ENCODE results near the gene SWAP70. TPM values are rescaled to one million over a fixed set of nuclear protein-coding genes. Genes with fewer than 3 reads are reported as not detected.

Gene SWAP70
- total RNA-seq, 1 donor from 2014 or later, result 18.0 TPM

- H3K27me3 ChIP-seq (ENCODE audit: control insufficient read depth, insufficient read depth, low read length), result no peaks in the 10 kb centered on the region
- no peak for DNase-seq (ENCODE audit: low read depth)
- peaks cover 1% of the 10 kb centered on the region for H3K36me3 ChIP-seq (ENCODE audit: control insufficient read depth, insufficient read depth, low read length)
- TF ChIP-seq, protein P1, sequence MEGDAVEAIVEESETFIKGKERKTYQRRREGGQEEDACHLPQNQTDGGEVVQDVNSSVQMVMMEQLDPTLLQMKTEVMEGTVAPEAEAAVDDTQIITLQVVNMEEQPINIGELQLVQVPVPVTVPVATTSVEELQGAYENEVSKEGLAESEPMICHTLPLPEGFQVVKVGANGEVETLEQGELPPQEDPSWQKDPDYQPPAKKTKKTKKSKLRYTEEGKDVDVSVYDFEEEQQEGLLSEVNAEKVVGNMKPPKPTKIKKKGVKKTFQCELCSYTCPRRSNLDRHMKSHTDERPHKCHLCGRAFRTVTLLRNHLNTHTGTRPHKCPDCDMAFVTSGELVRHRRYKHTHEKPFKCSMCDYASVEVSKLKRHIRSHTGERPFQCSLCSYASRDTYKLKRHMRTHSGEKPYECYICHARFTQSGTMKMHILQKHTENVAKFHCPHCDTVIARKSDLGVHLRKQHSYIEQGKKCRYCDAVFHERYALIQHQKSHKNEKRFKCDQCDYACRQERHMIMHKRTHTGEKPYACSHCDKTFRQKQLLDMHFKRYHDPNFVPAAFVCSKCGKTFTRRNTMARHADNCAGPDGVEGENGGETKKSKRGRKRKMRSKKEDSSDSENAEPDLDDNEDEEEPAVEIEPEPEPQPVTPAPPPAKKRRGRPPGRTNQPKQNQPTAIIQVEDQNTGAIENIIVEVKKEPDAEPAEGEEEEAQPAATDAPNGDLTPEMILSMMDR (IDR thresholded peaks at IDR 0.05; ENCODE audit: insufficient read depth, low read length, poor library complexity, severe bottlenecking), result no peak
- H3K4me3 ChIP-seq (ENCODE audit: low read depth, low read length), result no peak overlapping the region
Measured at GRCh38 chr11:9790703-9791102, 126.8 kb downstream of the SWAP70 start.

DNA sequence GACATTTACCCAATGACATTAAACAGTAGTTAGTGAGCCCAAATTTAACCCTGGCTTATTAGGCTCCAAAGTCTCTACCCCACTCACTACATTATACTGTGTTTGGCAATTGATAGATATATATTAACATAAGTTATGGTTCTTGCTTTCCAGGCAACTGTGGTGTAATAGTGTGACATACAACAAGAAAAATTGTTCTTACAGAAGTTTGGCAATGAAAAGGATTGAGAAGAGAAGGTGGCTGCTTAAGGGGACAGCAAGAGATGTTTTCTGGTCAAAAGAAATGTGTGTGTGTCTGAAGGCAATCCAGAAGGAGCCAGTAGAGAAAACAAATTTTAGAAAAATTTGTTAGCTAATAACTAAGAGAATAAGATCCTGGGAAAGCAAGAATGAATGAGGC, 132.4 kb downstream of the SWAP70 start:
- DNase-seq (ENCODE audit: low read depth), result no peak
- no peaks in the 10 kb centered on the region for H3K27me3 ChIP-seq (ENCODE audit: control insufficient read depth, insufficient read depth, low read length)
- TF ChIP-seq, protein P1 (IDR thresholded peaks at IDR 0.05; ENCODE audit: insufficient read depth, low read length, poor library complexity, severe bottlenecking), result no peak
- no peak overlapping the region for H3K4me3 ChIP-seq (ENCODE audit: low read depth, low read length)
- no peaks in the 10 kb centered on the region for H3K36me3 ChIP-seq (ENCODE audit: control insufficient read depth, insufficient read depth, low read length)

GRCh38 chr11:9796854-9797253, 133.0 kb downstream of the SWAP70 start:
- Histone ChIP-seq H3K4me3 (ENCODE audit: low read depth, low read length) (no peak overlapping the region), H3K27me3 (ENCODE audit: control insufficient read depth, insufficient read depth, low read length) (no peaks in the 10 kb centered on the region), H3K36me3 (ENCODE audit: control insufficient read depth, insufficient read depth, low read length) (no peaks in the 10 kb centered on the region)
- DNase-seq (ENCODE audit: low read depth), result no peak
- TF ChIP-seq, protein P1 (IDR thresholded peaks at IDR 0.05; ENCODE audit: insufficient read depth, low read length, poor library complexity, severe bottlenecking), result no peak

GRCh38 chr11:9797300-9797699, 133.4 kb downstream of the SWAP70 start:
- TF ChIP-seq, protein P1 (IDR thresholded peaks at IDR 0.05; ENCODE audit: insufficient read depth, low read length, poor library complexity, severe bottlenecking), result no peak
- Histone ChIP-seq H3K36me3 (ENCODE audit: control insufficient read depth, insufficient read depth, low read length) (no peaks in the 10 kb centered on the region), H3K4me3 (ENCODE audit: low read depth, low read length) (no peak overlapping the region), H3K27me3 (ENCODE audit: control insufficient read depth, insufficient read depth, low read length) (no peaks in the 10 kb centered on the region)
- no peak for DNase-seq (ENCODE audit: low read depth)

DNA sequence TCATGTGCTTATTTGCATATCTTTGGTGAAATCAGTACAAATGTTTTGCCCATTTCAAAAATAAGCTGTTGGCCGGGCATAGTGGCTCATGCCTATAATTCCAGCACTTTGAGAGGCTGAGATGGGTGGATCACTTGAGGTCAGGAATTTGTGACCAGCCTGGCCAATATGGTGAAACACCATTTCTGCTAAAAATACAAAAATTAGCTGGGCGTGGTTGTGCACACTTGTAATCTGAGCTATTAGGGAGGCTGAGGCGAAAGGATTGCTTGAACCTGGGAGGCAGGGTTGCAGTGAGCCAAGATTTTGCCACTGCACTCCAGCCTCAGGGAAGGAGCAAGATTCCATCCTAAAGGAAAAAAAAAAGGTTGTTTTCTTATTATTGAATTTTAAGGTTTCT, 136.0 kb downstream of the SWAP70 start:
- TF ChIP-seq, protein P1 (IDR thresholded peaks at IDR 0.05; ENCODE audit: insufficient read depth, low read length, poor library complexity, severe bottlenecking), result no peak
- DNase-seq (ENCODE audit: low read depth), result no peak
- Histone ChIP-seq H3K27me3 (ENCODE audit: control insufficient read depth, insufficient read depth, low read length) (no peaks in the 10 kb centered on the region), H3K36me3 (ENCODE audit: control insufficient read depth, insufficient read depth, low read length) (no peaks in the 10 kb centered on the region), H3K4me3 (ENCODE audit: low read depth, low read length) (no peak overlapping the region)

DNA sequence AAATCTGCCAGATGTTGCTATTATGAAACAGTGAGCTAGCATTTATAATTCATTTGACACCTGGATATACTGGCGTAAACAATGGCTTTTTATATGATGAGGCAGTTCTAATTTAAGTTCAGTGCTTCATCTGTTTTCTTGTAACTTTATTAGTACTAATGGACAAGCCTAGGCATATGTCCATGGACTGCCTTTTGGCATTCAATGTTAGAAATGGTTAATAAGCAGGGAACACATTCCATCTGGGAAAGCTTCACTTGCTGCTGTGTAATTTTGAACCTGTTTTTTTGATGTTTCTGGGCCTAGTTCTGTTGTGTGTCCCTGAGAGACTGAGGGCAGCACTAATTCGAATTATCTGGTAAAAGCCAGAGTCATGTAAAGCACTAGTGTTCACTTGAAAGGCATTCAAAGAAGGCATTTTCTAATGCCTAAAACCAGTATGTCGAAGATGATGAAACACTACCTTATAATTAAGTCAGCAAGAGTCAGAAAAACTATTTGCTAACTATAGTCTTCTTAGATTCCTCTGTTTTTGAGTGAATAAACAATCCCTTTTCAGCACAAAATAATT, 138.5 kb downstream of the SWAP70 start:
- peak; percentile 19 for DNase-seq (ENCODE audit: low read depth)

More for the DNA sequence above, 138.5 kb downstream of the SWAP70 start:
- no peaks in the 10 kb centered on the region for H3K27me3 ChIP-seq (ENCODE audit: control insufficient read depth, insufficient read depth, low read length)
- TF ChIP-seq, protein P1 (IDR thresholded peaks at IDR 0.05; ENCODE audit: insufficient read depth, low read length, poor library complexity, severe bottlenecking), result no peak
- no peaks in the 10 kb centered on the region for H3K36me3 ChIP-seq (ENCODE audit: control insufficient read depth, insufficient read depth, low read length)
- H3K4me3 ChIP-seq (ENCODE audit: low read depth, low read length), result no peak overlapping the region

Data from kidney epithelial cell (primary cell).